Left lung (tissue), 10 donors: ENCODE data around the gene S100PBP. TPM values are rescaled to one million over a fixed set of nuclear protein-coding genes. Genes with fewer than 3 reads are reported as not detected.
"Not testable (repeated sequence)": the region's sequence is repeated elsewhere in the genome, so short reads cannot be mapped to it uniquely, and the experiment has no call there.

Source experiments
- ATAC-seq: fragments of 200-7000 bp; cut with Tn5 transposase; one replicate; pipeline ENCODE4 v1.9.1; 2020; ENCODE audit warnings: moderate library complexity
- DNase-seq, 4 donors: peaks; one replicate each; pipeline ENCODE4 v3.0.0-alpha.2; 2013 to 2020
- H3K27ac ChIP-seq, 2 donors: fragments of 200-600 bp; sonication (generic) in 1 of 2; one replicate each; pipeline versions ENCODE4 v1.5.0 to v1.8.0; 2020 to 2021
- H3K27me3 ChIP-seq, 2 donors: fragments of 200-600 bp; sonication (generic) in 1 of 2; one replicate each; pipeline versions ENCODE4 v1.5.0 to v1.8.0; 2020 to 2021
- H3K36me3 ChIP-seq, 2 donors: fragments of 200-600 bp; sonication (generic) in 1 of 2; one replicate each; pipeline versions ENCODE4 v1.5.0 to v1.8.0; 2020 to 2021
- H3K4me1 ChIP-seq, 2 donors: fragments of 200-600 bp; one replicate each; pipeline ENCODE4 v1.8.0; 2021
- H3K4me3 ChIP-seq, 2 donors: fragments of 200-600 bp; sonication (generic) in 1 of 2; one replicate each; pipeline versions ENCODE4 v1.5.0 to v1.8.0; 2020 to 2021; ENCODE audit warnings: mild to moderate bottlenecking in 1 of 2
- H3K9me3 ChIP-seq, 2 donors: fragments of 200-600 bp; sonication (generic) in 1 of 2; one replicate each; pipeline versions ENCODE4 v1.5.0 to v1.8.0; 2020 to 2021
- CTCF ChIP-seq, 2 donors: fragments of 200-600 bp; sonication (generic) in 1 of 2; IDR thresholded peaks; one replicate each; pipeline versions ENCODE4 v1.5.0 to v1.8.0; 2021; ENCODE audit warnings: antibody characterized with exemption in 2 of 2
- intact Hi-C, 2 donors: fragments of 100-400 bp; cut with DNase I; formaldehyde crosslinking; loops; one replicate each; pipeline versions ENCODE4 v1.11.2 to v1.14.2; 2022
- polyA plus RNA-seq, 6 donors: library from polyadenylated mRNA; unstranded; fragments of 120-200 nt; gene quantifications; one replicate each; pipeline ENCODE4 v1.2.1, GENCODE V29; 2013; ENCODE audit not compliant: insufficient read length in 6 of 6
- total RNA-seq, 2 donors: library from RNA; stranded (reverse); fragmentation: NEBNext Ultra II Directional; extraction: Animal tissue kit (Norgen Biotek cat#: 25700); gene quantifications; one replicate each; pipeline ENCODE4 v1.2.1, GENCODE V29; 2021
- donor health status: DM: no; HTN: yes; CAD: no.
- donor health status: DM: no; HTN: no; CAD: no.

Gene S100PBP
- total and polyA plus RNA-seq, 8 donors, result 32.3 to 56.5 (median 51.1) TPM

- intact Hi-C loops, result no loop called here
- H3K36me3 ChIP-seq, result no peaks in the 10 kb centered on the region
- peaks cover 5 to 54% of the 10 kb centered on the region in 2 donors for H3K27me3 ChIP-seq
- ATAC-seq (no peak), DNase-seq (no peak)
- H3K27ac ChIP-seq, result no peak overlapping the region
- H3K9me3 ChIP-seq, result no peaks in the 10 kb centered on the region
- H3K4me3 ChIP-seq, result no peak overlapping the region
- H3K4me1 ChIP-seq, result peaks cover 7 to 11% of the 10 kb centered on the region in 2 donors
- TF ChIP-seq CTCF (IDR thresholded peaks at IDR 0.05), result no peak
Observed at GRCh38 chr1:32904797-32905196, 87.3 kb downstream of the S100PBP start.

DNA sequence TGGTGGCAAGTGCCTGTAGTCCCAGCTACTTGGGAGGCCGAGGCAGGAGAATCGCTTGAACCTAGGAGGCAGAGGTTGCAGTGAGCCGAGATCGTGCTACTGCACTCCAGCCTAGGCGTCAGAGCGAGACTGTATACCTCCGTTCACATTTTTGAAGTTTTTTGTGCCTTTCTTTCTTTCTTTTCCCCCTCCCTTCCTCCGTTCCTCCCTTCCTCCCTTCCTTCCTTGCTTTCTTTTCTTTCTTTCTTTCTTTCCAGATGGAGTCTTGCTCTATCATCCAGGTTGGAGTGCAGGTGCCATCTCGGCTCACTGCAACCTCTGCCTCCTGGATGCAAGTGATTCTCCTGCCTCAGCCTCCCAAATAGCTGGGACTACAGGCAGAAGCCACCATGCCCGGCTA, 88.1 kb downstream of the S100PBP start:
- intact Hi-C loops, ATAC-seq, H3K36me3 ChIP-seq, H3K4me3 ChIP-seq, H3K27ac ChIP-seq, H3K9me3 ChIP-seq, H3K4me1 ChIP-seq, DNase-seq: not testable (repeated sequence)
- peaks cover 4 to 47% of the 10 kb centered on the region in 2 donors for H3K27me3 ChIP-seq

- intact Hi-C loops, result no loop called here
- Histone ChIP-seq H3K9me3 (no peaks in the 10 kb centered on the region), H3K4me3 (no peak overlapping the region), H3K27ac (no peak overlapping the region), H3K4me1 (no peaks in the 10 kb centered on the region), H3K27me3 (peaks cover 0 to 37% of the 10 kb centered on the region in 2 donors), H3K36me3 (no peaks in the 10 kb centered on the region)
- DNase-seq, result no peak
- no peak for ATAC-seq
- TF ChIP-seq CTCF (IDR thresholded peaks at IDR 0.05), result no peak
Observed at GRCh38 chr1:32906654-32907053, 89.2 kb downstream of the S100PBP start.

GRCh38 chr1:32907435-32907834, 90.0 kb downstream of the S100PBP start:
- Histone ChIP-seq H3K4me1 (no peaks in the 10 kb centered on the region), H3K36me3 (no peaks in the 10 kb centered on the region), H3K4me3 (no peak overlapping the region), H3K27me3 (peaks cover 0 to 29% of the 10 kb centered on the region in 2 donors), H3K9me3 (no peaks in the 10 kb centered on the region), H3K27ac (no peak overlapping the region)
- ATAC-seq (no peak), DNase-seq (no peak)
- TF ChIP-seq CTCF (IDR thresholded peaks at IDR 0.05), result no peak
- intact Hi-C loops, result no loop called here

Other genes with a start within 250 kb of the S100PBP start
- gene ZBTB8OS, start 167.1 kb upstream of the S100PBP start, total RNA-seq, result 10 to 100 TPM; 41.4 to 45.0 TPM
- 10 to 100 TPM; 36.0 to 39.2 (median 37.3) TPM for gene ZBTB8OS, start 167.1 kb upstream of the S100PBP start, polyA plus RNA-seq
- 100 to 1,000 TPM; 166 to 176 TPM for gene RBBP4, start 166.4 kb upstream of the S100PBP start, total RNA-seq
- gene RBBP4, start 166.4 kb upstream of the S100PBP start, polyA plus RNA-seq, result 100 to 1,000 TPM; 287 to 333 (median 309) TPM
- 10 to 100 TPM; 11.9 to 19.9 TPM for gene SYNC, start 114.9 kb upstream of the S100PBP start, total RNA-seq
- 1 to 10 TPM; 3.1 to 5.8 (median 4.4) TPM for gene SYNC, start 114.9 kb upstream of the S100PBP start, polyA plus RNA-seq
- gene YARS1, start 295 bp upstream of the S100PBP start, total RNA-seq, result 100 to 1,000 TPM in 1 of 2 donors, 10 to 100 TPM in 1; 80.7 to 126 TPM
- gene YARS1, start 295 bp upstream of the S100PBP start, polyA plus RNA-seq, result 10 to 100 TPM; 68.8 to 86.4 (median 76.5) TPM
- gene FNDC5, start 53.3 kb downstream of the S100PBP start, total RNA-seq, result 1 to 10 TPM in 1 of 2 donors, not detected in 1; 4.6 TPM
- 10 to 100 TPM in 3 of 6 donors, 1 to 10 TPM in 3; 7.7 to 13.3 (median 10.3) TPM for gene FNDC5, start 53.3 kb downstream of the S100PBP start, polyA plus RNA-seq
- under 1 TPM in 1 of 2 donors, not detected in 1; 0.35 TPM for gene HPCA, start 68.8 kb downstream of the S100PBP start, total RNA-seq
- under 1 TPM; 0.16 to 0.61 (median 0.37) TPM for gene HPCA, start 68.8 kb downstream of the S100PBP start, polyA plus RNA-seq
- gene TMEM54, start 83.7 kb downstream of the S100PBP start, total RNA-seq, result 10 to 100 TPM; 29.3 to 87.0 TPM
- gene TMEM54, start 83.7 kb downstream of the S100PBP start, polyA plus RNA-seq, result 10 to 100 TPM; 22.4 to 24.9 (median 22.9) TPM
- gene RNF19B, start 147.2 kb downstream of the S100PBP start, total RNA-seq, result 10 to 100 TPM; 37.8 to 46.0 TPM
- 10 to 100 TPM; 11.8 to 13.2 (median 12.5) TPM for gene RNF19B, start 147.2 kb downstream of the S100PBP start, polyA plus RNA-seq
- 100 to 1,000 TPM; 119 to 123 TPM for gene AK2, start 219.2 kb downstream of the S100PBP start, total RNA-seq
- gene AK2, start 219.2 kb downstream of the S100PBP start, polyA plus RNA-seq, result 100 to 1,000 TPM; 157 to 188 (median 170) TPM